ENCODE data around the gene RND3.

DNA sequence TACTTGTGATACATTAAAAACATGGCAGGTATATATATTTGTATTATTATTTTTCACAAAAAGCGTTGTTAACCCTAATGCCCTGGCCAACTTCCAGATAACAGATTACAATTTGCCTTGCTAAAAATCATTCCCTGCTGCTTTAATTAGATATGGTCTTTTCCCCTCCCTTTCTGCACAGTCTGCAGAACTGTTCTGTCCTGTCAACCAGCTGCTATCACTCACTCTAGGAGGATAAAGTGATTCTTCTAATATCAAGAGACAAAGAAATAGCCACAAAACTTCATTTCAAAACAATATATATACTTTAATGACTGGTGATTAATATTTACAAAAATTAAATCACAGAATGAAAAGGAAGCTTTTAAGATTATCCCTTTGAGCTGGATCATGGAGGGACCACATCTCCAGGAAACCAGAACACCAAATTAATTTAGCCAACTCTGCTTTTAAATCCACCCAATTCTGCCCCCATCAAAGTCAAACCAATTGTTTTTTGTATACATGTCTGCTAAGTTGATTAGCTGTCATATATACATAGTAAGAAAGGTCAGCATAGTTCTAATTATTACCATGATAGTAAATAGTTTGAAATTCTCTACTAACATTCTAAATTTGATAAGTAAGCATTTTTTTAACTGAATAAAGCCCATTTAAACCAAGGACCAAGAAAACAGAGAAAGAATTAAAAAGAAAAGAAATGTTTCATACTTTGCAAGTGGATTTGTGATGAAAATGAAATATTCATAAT, 55.7 kb downstream of the RND3 start:
- TF ChIP-seq, protein P1, sequence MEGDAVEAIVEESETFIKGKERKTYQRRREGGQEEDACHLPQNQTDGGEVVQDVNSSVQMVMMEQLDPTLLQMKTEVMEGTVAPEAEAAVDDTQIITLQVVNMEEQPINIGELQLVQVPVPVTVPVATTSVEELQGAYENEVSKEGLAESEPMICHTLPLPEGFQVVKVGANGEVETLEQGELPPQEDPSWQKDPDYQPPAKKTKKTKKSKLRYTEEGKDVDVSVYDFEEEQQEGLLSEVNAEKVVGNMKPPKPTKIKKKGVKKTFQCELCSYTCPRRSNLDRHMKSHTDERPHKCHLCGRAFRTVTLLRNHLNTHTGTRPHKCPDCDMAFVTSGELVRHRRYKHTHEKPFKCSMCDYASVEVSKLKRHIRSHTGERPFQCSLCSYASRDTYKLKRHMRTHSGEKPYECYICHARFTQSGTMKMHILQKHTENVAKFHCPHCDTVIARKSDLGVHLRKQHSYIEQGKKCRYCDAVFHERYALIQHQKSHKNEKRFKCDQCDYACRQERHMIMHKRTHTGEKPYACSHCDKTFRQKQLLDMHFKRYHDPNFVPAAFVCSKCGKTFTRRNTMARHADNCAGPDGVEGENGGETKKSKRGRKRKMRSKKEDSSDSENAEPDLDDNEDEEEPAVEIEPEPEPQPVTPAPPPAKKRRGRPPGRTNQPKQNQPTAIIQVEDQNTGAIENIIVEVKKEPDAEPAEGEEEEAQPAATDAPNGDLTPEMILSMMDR (IDR thresholded peaks at IDR 0.05; ENCODE audit: borderline replicate concordance, extremely low read depth, low read length, poor library complexity, severe bottlenecking): no peak
- no peak for TF ChIP-seq EZH2 (IDR thresholded peaks at IDR 0.05; ENCODE audit: borderline replicate concordance, low read depth, low read length, severe bottlenecking)

Data from DND-41 (cell line).